GM19468 (cell line): ENCODE data around the gene KRT39.
"Not testable (repeated sequence)": the region's sequence is repeated elsewhere in the genome, so short reads cannot be mapped to it uniquely, and the experiment has no call there.

ENCODE experiments used
- ATAC-seq: cut with Tn5 transposase; IDR thresholded peaks from one replicate; pipeline ENCODE4 v1.9.1; 2021; ENCODE audit warnings: mild to moderate bottlenecking, moderate library complexity, moderate number of reproducible peaks; ENCODE audit not compliant: unreplicated experiment; ENCODE audit errors: extremely low read depth

KRT39 gene

GRCh38 chr17:40945414-40945813, 21.3 kb downstream of the KRT39 start:
- ATAC-seq, result no peak

GRCh38 chr17:40944531-40944930, 22.2 kb downstream of the KRT39 start:
- no peak for ATAC-seq

GRCh38 chr17:40942553-40942952, 24.2 kb downstream of the KRT39 start:
- ATAC-seq, result no peak

- ATAC-seq, result no peak
Measured at GRCh38 chr17:40940266-40940665, 26.5 kb downstream of the KRT39 start.

- no peak for ATAC-seq
Measured at GRCh38 chr17:40938981-40939380, 27.8 kb downstream of the KRT39 start.

GRCh38 chr17:40937384-40937819, 29.3 kb downstream of the KRT39 start, which contains the start of gene KRT23:
Gene KRT23 (minus strand): TSS chr17:40937646. CDS start chr17:40936603, 1,043 bp downstream.
- ATAC-seq, result no peak

- ATAC-seq, result no peak
Measured at GRCh38 chr17:40936976-40937375, 29.8 kb downstream of the KRT39 start.

GRCh38 chr17:40936437-40936971, 30.2 kb downstream of the KRT39 start:
- ATAC-seq, result no peak

- no peak for ATAC-seq
Measured at GRCh38 chr17:40935624-40936023, 31.1 kb downstream of the KRT39 start.

GRCh38 chr17:40932608-40933007, 34.1 kb downstream of the KRT39 start:
- ATAC-seq, result no peak

GRCh38 chr17:40931311-40931710, 35.4 kb downstream of the KRT39 start:
- ATAC-seq, result no peak

GRCh38 chr17:40926341-40926740, 40.4 kb downstream of the KRT39 start:
- ATAC-seq, result no peak

GRCh38 chr17:40922239-40922638, 44.5 kb downstream of the KRT39 start:
- ATAC-seq, result no peak

GRCh38 chr17:40921026-40921425, 45.7 kb downstream of the KRT39 start:
- ATAC-seq, result no peak

- ATAC-seq, result not testable (repeated sequence)
Measured at GRCh38 chr17:40917116-40917515, 49.6 kb downstream of the KRT39 start.

- no peak for ATAC-seq
Measured at GRCh38 chr17:40916366-40916765, 50.4 kb downstream of the KRT39 start.

GRCh38 chr17:40915721-40916256, 51.0 kb downstream of the KRT39 start:
- ATAC-seq, result no peak

GRCh38 chr17:40915199-40915661, 51.5 kb downstream of the KRT39 start:
- no peak for ATAC-seq

GRCh38 chr17:40914075-40914855, 52.5 kb downstream of the KRT39 start:
- no peak for ATAC-seq

GRCh38 chr17:40912486-40913210, 54.1 kb downstream of the KRT39 start:
- no peak for ATAC-seq

- no peak for ATAC-seq
Measured at GRCh38 chr17:40910441-40910841, 56.3 kb downstream of the KRT39 start.
